HUDEP-2 (cell line): Measurements from ENCODE around the gene SPATC1L.

Source experiments
- DNase-seq, 76 experiments: peaks; one replicate each; lab custom pipeline; 2025; ENCODE audit not compliant: unreplicated experiment in 76 of 76; lab: John Stamatoyannopoulos, UW

Gene SPATC1L

GRCh38 chr21:46137908-46138307 lies 46.4 kb downstream of the SPATC1L start:
- DNase-seq: no peak

GRCh38 chr21:46136739-46137349 lies 47.4 kb downstream of the SPATC1L start:
- DNase-seq: no peak

GRCh38 chr21:46135782-46136395 lies 48.4 kb downstream of the SPATC1L start:
- DNase-seq: no peak

- no peak for DNase-seq
These were observed 52.2 kb downstream of the SPATC1L start for GRCh38 chr21:46131838-46132651.

GRCh38 chr21:46131588-46131837 lies 52.7 kb downstream of the SPATC1L start:
- DNase-seq: no peak

- no peak for DNase-seq
These were observed 53.2 kb downstream of the SPATC1L start for GRCh38 chr21:46130831-46131587.

- DNase-seq: no peak
These were observed 54.2 kb downstream of the SPATC1L start for GRCh38 chr21:46129846-46130651.

- DNase-seq: no peak
These were observed 55.2 kb downstream of the SPATC1L start for GRCh38 chr21:46128933-46129571.

- DNase-seq: no peak
These were observed 55.9 kb downstream of the SPATC1L start for GRCh38 chr21:46128106-46128932.

GRCh38 chr21:46127239-46128105 lies 56.8 kb downstream of the SPATC1L start:
- no peak for DNase-seq

GRCh38 chr21:46126309-46127238 lies 57.7 kb downstream of the SPATC1L start:
- DNase-seq: no peak

GRCh38 chr21:46125846-46126301 lies 58.4 kb downstream of the SPATC1L start:
- no peak for DNase-seq

- DNase-seq: no peak
These were observed 59.1 kb downstream of the SPATC1L start for GRCh38 chr21:46124926-46125845.

GRCh38 chr21:46124083-46124925 lies 60.0 kb downstream of the SPATC1L start:
- no peak for DNase-seq
